NCI-H1048 (cell line): Measurements from ENCODE around the gene ADCY2.

Experiments used
- DNase-seq: peaks from one replicate; lab custom pipeline; 2025; lab: John Stamatoyannopoulos, UW

The ADCY2 gene

DNA sequence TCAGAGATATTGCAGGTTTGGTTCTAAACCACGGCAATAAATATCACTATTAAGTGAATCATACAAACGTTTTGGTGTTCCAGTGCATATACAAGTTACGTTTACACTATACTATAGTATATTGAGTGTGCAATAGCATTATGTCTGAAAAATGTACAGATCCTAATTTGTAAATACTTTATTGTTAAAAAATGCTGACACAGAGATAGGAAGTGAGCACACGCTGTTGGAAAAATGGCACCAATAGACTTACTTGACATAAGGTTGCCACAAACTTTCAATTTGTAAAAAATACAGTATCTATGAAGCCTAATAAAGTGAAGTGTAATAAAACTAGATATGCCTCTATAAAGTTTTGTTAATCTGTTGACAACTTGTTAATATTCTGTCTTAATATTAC lies 439.0 kb downstream of the ADCY2 start:
- DNase-seq, result no peak

DNA sequence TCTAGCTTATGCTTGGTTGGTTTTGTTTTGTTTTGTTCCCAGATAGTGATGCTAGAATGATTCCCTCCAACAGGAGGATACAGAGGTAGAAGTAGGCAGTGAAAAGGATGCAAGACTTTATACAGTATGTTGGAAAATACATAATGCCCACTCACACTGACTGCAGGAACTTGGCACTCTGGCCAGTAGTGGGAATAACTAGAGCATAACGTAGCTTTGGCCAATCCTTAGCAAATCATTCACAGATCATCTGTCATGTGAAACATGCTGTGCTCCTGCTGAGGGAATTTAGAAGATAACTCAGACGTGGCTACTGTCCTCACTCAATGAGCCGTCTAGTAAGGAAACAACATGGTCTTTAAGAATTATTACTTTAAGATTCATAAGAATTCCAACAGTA lies 441.5 kb downstream of the ADCY2 start:
- DNase-seq, result no peak

DNA sequence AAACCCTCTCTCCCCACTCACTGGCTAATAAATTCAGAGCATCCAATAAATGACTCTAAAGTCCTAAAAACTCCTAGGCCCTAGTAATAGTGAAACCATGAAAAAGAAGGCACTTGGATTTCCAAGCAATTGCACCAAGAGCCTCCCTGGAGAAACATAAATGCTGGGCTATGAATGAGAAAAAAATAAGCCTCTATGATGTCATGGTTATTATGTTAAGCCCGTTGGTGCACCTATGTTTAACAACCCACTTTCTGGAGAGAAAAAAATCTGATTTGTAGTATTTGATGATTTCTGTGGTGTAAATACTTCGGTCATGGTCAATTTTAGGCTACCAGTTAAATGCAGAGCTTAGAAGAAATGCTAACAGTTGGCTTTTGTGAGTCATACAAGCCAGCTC lies 446.6 kb downstream of the ADCY2 start:
- no peak for DNase-seq

DNA sequence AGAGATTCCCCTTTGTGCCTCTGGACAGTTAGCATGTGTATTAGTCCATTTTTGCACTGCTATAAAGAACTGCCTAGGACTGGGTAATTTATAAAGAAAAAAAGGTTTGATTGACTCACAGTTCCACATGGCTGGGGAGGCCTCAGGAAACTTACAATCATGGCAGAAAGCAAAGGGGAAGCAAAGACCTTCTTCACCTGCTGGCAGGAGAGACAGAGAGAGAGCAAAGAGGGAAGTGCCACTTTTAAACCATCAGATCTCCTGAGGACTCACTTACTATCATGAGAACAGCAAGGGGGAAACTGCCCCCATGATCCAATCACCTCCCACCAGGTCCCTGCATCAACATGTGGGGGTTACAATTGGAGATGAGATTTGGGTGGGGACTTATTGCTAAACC lies 449.0 kb downstream of the ADCY2 start:
- DNase-seq, result no peak

DNA sequence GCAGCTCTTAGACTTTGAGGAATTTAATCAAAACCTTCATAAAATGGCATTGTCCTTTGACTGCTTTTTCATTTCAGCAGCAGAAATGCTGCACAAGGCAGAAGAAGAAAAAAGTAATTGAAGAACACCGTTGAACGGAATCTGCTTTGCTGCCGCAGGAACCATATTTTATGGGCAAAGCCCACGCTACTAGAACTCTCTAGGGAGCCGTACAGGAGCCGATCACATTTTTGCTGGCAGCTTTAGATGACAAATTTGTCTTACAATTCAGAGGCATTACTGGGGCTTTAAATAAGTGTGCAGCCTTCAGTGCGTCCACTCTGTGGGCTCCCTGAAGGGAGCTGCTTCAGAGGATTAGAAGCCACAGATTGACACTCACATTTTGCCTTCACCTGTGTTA lies 449.6 kb downstream of the ADCY2 start:
- no peak for DNase-seq

DNA sequence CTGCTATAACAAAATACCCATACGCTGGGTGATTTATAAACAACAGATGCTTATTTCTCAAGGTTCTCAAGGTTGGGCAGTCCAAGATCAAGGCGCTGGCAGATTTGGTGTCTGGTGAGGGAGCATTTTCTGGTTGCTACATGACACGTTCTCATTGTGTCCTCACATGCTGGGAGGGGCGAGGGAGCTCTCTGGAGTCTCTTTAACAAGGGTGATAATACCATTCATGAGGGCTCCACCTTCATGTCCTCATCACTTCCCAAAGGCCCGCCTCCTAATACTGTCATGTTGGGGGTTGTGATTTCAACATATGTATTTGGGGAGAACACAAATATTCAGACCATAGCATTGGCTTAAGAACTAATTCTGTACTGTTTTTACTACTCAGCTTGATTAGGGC lies 450.4 kb downstream of the ADCY2 start:
- no peak for DNase-seq

DNA sequence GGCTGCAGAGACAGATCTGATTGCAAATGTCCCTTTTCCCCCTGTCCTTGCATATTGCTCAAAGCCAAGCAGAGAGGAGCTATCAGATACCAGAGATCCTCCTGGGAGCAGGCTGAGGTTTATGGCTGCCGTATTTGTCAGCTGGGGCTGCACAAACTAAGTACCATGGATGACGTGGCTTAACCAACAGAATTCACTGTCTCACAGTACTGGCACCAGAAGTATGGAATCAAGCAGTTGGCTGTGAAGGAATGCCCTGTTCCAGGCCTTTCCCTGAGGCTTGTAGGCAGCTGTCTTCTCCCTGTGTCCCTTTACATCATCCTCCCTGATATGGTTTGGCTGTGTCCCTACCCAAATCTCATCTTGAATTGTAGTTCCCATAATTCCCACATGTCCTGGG lies 452.4 kb downstream of the ADCY2 start:
- DNase-seq, result no peak

DNA sequence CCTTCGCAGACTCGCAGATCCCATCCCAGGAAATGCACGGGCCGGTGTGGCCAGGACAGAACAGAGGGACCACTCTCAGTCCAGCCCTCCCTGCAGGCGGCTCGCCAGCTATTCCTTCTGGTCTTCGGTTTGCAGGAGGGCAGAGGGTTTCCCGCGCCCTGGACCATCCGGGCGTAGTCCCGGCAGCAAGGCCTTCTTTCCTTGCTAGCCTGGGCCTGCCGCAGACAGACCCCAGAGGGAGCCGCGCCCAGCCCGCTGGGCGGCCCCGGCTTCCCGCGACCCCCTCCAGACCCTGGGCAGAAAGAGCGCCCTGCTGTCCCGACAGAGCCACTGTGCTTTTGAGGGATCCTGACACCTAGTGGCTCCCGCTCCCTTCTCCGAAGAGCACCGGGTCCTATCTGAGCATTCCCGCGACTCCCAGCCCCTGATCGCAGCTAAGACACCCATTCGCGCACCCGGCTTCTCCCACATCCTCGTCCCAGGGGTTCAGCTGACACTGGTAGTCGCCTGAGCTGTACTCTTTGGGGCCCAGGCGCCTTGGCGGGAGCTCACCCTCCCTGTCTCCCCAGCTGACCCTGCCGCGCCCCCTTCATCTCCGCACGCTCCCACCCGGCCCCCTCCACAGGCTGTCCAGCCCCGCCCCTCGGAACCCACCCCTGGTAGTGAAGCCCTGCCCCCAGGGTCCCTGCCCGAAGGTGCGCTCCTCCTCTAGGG lies 453.9 kb downstream of the ADCY2 start:
- no peak for DNase-seq

DNA sequence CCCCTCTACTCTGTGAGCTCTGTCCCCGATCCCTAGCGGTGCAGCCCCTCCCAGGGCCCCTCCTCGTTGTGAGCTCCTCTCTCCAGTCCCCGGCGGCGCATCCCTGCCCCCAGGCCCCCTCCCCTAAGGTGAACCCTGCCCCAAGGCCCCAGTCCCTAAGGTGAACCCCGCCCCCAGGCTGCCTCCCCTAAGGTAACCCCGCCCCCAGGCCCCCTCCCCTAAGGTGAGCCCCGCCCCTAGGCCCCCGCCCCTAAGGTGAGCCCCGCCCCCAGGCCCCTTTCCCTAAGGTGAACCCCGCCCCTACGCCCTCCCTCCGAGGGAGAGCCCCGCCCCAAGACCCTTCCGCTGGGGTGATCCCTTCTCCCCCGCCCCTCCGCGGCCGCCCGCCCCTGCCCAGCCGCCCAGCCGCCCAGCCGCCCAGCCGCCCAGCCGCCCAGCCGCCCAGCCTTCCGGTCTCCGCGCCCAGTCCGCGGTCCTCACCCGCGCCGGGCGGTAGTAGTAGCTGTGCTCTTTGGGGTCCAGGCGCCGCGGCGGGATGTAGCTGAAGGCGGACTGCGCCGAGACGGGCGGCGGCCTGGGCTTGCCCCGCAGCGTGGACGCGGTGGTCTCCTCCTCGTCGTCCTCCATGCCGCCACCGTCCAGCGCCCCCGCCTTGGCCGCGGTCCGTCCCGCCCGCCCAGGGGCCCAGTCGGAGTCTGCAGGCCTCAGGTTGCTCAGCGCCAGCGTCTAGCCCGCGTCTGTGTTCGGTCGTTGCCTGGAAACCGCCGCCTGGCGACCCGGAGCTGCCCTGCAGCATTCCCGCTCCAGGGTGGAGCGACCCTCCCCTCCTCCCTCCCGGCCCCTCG lies 454.7 kb downstream of the ADCY2 start, which contains the start of gene CFAP90:
CFAP90 (minus strand) TSS at position 739 of the 845 bp plus-strand sequence; CDS start at position 627, 112 bp downstream.
- no peak for DNase-seq

DNA sequence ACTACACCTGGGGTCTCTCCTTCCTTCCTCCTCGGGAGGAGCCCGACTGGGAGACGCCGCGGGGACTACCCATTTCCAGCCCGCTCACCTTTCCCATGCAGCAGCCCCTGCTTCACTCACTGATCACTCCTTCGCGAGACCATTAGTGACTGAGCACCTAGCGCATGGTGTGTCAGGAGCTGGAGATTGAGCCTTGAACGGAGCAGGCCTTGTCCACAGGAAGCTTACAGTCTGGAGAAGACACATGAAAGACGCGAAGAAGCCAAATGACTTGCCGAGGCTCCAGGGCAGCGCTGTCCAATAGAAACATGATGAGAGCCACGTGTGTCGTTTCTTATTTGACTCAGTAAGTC lies 455.3 kb downstream of the ADCY2 start:
- no peak for DNase-seq

DNA sequence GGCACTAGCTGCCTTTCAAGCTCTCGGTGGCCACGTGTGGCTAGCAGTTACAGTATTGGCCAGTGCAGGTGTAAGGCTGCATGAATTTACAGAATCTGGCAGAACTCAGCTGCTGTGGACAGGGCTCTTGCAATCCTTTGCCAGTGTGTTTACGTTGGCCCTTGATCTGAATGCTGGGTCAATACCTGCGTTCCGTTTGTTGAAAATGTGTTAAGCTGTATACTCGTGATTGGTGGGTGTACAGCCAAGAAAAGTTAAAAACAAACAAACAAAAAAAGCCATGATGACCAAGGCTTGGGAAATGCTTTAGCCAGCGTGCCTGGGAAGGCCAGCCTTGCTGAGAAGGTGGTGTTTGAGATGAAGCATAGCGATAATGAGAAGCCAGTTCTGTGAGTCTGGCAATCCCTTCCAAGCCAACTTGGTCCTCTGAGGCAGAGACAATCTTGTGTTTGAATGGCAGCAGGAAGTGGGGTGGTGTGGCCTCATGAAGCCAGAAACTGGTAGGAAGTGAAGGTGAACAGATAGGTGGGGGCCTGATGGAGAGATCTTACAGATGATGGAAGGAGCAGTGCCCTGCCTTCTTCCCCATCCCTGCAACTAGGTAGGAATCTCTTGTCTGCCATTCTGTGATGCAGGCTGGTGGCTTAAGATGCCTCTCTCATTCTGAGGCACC lies 455.8 kb downstream of the ADCY2 start:
- DNase-seq, result no peak

DNA sequence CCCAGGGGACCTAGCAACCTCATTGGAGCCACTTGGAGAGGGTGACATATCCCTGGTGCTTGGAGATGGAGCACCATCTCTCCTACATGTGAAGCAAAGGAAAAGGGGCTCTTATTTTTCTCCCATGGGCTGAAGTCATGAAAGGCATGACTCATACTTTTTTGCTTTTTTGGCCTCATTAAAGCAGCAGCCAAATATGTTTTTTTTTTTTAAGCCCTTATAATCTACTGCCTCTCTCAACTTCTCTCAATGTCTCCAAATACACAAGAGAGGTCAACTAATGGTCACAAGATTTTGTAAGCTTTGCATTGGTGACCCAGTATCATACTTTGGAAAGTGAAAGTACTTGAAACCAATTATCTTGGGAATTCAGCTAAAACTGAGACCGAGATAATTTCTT lies 456.6 kb downstream of the ADCY2 start:
- DNase-seq, result no peak

DNA sequence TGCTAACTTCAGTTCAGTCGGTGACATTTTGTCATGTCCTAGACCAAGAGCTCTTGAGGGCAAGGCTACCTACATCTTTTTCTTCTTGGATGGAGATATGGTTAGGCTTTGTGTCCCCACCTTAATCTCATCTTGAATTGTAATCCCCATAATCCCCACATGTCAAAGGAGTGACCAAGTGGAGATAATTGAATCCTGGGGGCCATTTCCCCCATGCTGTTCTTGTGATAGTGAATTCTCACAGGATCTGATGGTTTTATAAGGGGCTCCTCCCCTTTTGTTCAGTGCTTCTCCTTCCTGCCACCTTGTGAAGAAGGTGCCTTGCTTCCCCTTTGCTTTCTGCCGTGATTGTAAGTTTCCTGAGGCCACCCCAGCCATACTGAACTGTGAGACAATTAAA lies 457.1 kb downstream of the ADCY2 start:
- no peak for DNase-seq

DNA sequence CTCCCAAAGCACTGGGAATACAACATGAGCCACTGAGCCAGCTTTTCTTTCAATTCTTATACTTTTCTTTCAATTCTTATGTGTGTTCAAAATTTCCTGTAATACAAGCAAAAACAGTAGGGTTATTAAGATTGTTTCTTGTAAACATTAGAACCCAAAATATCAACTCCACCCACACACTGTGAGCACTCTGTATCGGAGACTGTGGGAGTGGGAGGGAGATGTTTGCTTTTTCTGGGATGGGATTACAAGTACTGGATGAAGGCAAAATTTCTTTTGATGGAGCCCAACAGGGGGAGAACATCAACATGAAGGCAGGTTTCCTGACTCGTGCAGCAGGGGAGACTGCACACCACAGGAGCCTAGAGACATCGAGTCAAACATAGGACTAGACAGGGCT lies 459.7 kb downstream of the ADCY2 start:
- DNase-seq, result no peak

DNA sequence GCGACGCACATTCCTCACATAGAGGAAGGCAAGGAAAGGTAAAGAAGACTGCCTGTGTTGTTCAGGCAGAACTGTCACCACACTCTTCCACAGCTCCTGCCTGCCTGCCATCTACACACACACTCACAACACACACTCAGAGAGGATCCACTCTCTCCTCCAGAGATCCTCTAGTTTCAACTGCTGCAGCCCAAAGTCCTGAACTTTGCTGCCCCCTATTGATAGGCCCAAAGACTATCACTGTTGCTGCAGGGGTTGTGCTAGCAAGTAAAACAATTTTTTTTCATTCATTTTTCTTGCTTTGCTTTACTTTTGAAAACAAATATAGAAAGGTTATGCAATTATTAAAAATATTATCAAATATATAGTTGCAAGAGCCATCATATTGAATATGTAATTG lies 460.9 kb downstream of the ADCY2 start:
- DNase-seq, result no peak

DNA sequence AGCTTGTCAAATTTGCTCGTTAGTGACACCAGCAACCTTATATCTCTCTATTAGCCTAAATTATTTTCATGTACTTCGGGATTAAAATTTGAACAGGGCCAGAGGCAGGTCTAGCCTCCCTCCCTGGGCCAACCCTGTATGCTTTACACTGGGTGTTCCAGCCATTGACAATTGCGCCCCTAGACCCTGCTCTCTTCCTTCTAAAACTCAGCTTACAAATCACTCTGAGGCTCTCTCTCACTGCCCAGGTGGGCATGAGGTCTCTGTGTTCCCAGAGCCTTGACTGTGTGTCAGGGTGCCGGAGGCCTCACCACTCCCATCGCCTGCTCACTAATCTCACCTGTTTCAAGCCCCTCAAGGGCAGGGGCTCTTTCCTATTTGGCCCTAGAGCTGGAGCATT lies 461.4 kb downstream of the ADCY2 start:
- no peak for DNase-seq

DNA sequence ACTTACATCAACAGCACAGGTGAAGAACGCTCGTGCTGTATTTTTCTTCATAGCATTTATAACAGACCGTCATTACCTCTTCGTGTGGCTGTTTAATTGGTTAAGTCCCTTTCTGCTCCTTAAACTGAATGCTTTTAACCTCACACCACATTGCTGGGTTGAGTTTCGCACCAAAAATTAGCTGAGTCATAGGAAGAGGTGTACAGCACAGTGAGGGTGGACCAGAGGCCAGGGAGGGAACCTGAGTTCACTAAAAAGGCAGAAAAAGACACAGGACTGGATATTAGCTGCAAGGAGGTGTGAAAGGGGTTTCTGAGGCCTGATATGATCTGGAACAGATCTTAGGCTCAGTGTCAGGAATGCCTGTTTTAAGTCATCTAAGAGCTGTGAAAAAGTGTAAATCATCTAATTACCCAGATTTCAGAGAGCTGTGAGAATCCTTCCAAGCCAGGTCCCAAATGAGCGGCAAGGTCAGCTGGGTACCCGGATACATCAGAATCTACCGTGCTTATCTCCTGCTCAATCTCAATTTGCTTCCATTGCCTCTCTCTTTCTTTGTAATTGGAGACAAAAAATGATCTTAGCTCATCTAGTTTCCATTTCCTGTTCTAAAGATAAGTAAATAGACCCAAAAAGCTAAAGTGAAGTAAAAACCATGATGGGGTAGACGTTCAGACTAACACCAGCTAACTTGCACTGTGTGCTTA lies 462.1 kb downstream of the ADCY2 start:
- no peak for DNase-seq

DNA sequence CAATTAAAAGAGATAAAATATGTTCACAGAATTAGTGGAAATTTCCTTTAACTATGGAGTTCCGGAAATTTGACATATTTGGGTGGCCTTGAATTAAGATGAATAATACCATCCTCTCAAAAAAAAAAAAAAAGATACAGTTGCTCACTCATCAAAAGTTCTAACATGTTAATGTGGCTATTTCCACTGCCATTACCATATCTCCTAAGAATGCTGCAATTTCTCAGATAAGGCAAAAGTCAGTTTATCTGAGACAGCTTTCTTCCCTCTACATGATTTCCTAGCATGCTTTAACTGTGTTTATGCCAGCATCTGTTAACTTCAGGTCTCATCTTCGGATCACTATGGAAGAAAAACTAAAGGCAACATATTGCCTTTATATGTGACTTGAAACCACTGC lies 470.3 kb downstream of the ADCY2 start:
- no peak for DNase-seq

DNA sequence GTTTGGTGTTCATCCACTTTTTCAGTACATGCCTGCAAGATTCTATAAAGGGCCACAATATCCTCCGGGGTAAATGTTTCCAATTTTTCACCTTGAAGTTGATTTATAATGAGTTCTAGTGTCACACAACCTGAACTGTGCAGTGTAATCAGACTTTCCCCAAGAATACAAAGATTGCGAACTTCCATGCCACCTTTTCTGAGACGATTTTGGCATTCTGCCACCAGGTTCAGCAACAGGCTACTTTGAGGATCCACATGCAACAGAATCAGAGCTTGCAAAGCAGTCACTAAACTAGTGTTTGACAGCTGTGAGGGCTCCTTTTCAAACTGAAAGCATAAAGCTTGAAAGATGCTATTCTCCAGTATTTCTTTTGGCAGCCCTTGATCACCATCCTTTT lies 471.3 kb downstream of the ADCY2 start:
- no peak for DNase-seq

DNA sequence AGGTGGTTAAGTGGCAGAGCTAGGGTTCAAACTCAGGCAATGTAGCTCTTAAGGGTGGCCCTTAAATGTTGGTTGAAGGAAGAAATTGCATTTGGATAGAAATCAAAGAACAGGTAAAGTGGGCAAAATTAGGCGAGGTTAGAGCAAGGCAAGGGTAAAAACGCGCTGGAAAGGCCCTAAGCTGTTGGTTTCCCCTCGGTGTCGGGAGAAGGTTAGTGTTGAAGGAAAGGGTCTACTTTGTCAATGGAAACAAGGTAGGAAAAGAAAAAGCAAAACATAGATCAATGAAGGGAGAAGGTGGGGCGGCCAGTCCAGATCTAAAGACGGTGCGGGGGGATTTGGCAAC lies 472.5 kb downstream of the ADCY2 start:
- DNase-seq, result no peak

DNA sequence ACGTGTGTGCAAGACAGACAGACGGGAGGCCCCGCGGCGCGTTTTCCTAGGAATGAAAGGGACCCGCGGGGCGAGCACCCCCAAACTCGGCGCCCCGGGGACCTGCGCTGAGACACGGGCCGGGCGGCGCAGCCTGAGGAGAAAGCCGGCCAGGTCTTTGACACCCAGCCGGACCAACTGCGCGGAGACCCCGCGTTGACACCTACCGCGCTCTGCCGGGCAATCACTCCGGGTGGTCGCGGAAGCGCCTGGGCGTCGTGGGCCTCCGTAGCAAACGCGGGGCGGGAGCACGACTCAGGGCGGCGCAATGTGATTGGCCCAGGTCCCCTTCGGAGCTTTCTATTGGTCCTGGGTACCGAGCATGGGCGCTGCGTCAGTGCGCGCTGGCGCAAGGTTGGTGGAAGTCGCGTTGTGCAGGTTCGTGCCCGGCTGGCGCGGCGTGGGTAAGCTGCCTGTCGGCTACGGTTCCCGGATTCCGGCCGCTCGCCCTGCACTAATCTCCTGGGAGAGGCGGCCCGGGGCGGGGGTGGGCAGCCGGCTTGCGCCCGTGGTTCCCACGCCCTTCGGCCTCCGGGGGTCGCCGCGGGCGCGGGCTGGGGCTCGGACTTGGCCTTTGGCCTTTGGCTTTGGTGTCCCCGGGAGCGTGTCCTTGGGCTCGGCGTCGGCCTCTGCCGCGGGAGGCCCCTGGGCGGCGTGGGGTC lies 473.0 kb downstream of the ADCY2 start, which contains the start of the genes FASTKD3 and MTRR:
FASTKD3 (minus strand) TSS at position 259 of the 701 bp plus-strand sequence. CDS start 948 bp downstream, outside the sequence.
MTRR (plus strand) TSS at position 376 of the 701 bp plus-strand sequence. CDS start 1,647 bp downstream, outside the sequence.
- peak; percentile 78 for DNase-seq
